ENCODE data around the gene BMP7.

DNA sequence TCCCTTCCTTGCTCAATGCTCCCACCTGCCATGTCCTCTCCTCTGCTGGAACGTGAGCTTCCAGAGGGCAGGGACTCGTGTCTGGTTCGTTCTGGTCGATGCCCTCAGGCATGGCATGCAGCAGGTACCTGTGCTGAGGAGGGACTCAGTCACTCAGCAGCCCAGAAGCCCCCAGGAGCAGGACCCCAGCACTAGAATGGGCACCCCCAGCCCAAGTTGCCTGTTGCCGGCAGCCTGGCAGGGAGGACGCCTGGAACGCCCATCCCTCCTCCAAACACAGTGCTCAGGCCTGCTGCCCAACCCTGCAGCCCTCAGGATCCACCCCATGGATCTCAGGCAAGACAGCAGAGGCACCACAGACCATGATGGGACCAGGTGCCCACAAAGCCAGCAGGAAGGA is 40.6 kb downstream of the BMP7 start:
- TF ChIP-seq TAF1 (IDR thresholded peaks at IDR 0.05; ENCODE audit: borderline replicate concordance, low read depth, low read length) (no peak), POLR2AphosphoS5 (IDR thresholded peaks at IDR 0.05; ENCODE audit: low read depth, low read length) (no peak), POLR2A (IDR thresholded peaks at IDR 0.05; ENCODE audit: low read depth, low read length) (no peak)
